H1 (cell line): ENCODE measurements around the gene HEXIM1. TPM values are rescaled to one million over a fixed set of nuclear protein-coding genes. Genes with fewer than 3 reads are reported as not detected.

Source experiments
- BCL11A ChIP-seq, 2 experiments: IDR thresholded peaks; one replicate each; pipeline ENCODE4 v1.6.1; 2011; ENCODE audit warnings: low read depth in 2 of 2, low read length in 2 of 2, mild to moderate bottlenecking in 2 of 2
- CHD7 ChIP-seq: fragments of 300-600 bp; sonication (generic); IDR thresholded peaks from 2 replicates; pipeline ENCODE4 v1.7.1; 2012; ENCODE audit warnings: low read length, moderate library complexity, mild to moderate bottlenecking, inconsistent platforms; ENCODE audit not compliant: insufficient replicate concordance
- CREB1 ChIP-seq: IDR thresholded peaks from 2 replicates; pipeline ENCODE4 v1.6.1; 2012; ENCODE audit warnings: inconsistent platforms
- KDM4A ChIP-seq: IDR thresholded peaks from one replicate; pipeline ENCODE4 v1.7.1; 2012; ENCODE audit warnings: low read depth, mild to moderate bottlenecking, moderate library complexity, low read length, inconsistent platforms; ENCODE audit not compliant: severe bottlenecking
- RFX5 ChIP-seq: IDR thresholded peaks from 2 replicates; pipeline ENCODE4 v1.6.1; 2011; ENCODE audit warnings: low read depth, low read length, improper control_type of control experiment, borderline replicate concordance
- SUZ12 ChIP-seq: fragments of 200-600 bp; sonication (generic); IDR thresholded peaks from 2 replicates; pipeline ENCODE4 v1.6.1; 2012; ENCODE audit warnings: mild to moderate bottlenecking, inconsistent platforms, low read length, moderate library complexity, mixed read lengths
- TCF12 ChIP-seq: IDR thresholded peaks from 2 replicates; pipeline ENCODE4 v1.6.1; 2011; ENCODE audit warnings: low read depth, mild to moderate bottlenecking, low read length
- polyA plus RNA-seq, 7 experiments: library from polyadenylated mRNA; depleted of rRNA in 3 of 7; stranded (reverse) in 5 of 7; unstranded in 2 of 7; fragments of >200 nt in 5 of 7; fragments of 200-250 nt in 2 of 7; gene quantifications; 1 replicate in 5 of 7; 2 replicates in 1 of 7; 4 replicates in 1 of 7; pipeline versions ENCODE4 v1.2.1 to v1.2.3, GENCODE V29; 2011 to 2013; ENCODE audit warnings: missing spikeins in 2 of 7, mixed read lengths in 2 of 7
- total RNA-seq: library from RNA; stranded (reverse); fragmentation: NEBNext Ultra II Directional; extraction: Animal tissue kit (Norgen Biotek cat#: 25700); gene quantifications from 2 replicates; pipeline ENCODE4 v1.2.1, GENCODE V29; 2021
- TF ChIP-seq, protein P1 (sequence below): IDR thresholded peaks from 2 replicates; pipeline ENCODE4 v1.6.1; 2012; ENCODE audit warnings: inconsistent platforms
- TF ChIP-seq, protein P2 (sequence below): IDR thresholded peaks from 2 replicates; pipeline ENCODE4 v1.6.1; 2011; ENCODE audit warnings: low read depth, mild to moderate bottlenecking, low read length; ENCODE audit not compliant: insufficient read depth

Gene HEXIM1
- total and polyA plus RNA-seq, 2 of the 8 experiments (the other 6 are each of a cell fraction or from before 2014, with no cell fraction given), result 9.1 to 38.3 TPM

DNA sequence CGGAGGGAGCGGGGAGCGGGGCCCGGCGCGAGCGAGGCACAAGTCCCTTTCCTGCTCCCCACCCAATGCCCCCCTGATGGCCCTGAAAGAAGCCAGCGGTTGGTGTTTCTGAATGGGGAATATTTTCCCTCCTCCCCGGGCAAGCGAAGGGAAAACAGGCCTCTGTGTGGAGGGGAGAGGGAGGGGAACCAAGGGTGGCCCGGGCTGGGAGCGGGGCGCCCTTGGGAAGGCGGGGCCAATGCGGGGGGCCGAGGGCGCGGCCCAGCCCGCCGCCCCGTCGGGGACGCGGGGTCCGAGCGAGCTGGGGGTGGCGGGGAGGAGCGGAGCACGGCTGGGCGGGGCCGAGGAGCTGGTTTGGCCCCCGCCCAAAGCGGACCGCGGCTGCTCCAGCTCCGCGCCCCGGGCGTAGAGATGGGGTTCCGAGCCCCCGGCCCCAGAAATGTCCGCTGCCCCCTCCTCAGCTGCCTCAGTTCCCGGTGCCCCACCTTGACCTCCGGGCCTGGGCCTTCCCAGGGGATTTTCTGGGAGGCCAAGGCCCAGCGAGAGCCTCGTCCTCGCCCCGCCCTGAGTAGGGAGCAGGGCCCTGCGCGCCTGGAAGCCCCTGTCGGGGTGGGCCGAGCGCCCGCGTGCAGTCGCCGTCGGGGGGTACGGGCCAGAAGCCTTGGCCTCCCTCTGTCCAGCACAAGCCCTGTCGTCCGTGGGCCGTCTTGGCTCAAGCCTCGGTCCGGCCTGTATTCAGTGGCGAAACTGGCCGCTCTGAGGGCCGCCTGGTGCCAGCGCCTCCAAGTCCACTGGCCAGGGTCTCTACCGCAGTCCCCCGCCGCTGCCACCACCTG is 3.9 kb upstream of the HEXIM1 start (continued):
- TF ChIP-seq BCL11A (IDR thresholded peaks at IDR 0.05; ENCODE audit: low read depth in 2 of 2, low read length in 2 of 2) (no peak), SUZ12 (no peak), CREB1 (no peak), TCF12 (no peak), CHD7 (no peak), KDM4A (peak; percentile 68), RFX5 (no peak)
- TF ChIP-seq, protein P1, sequence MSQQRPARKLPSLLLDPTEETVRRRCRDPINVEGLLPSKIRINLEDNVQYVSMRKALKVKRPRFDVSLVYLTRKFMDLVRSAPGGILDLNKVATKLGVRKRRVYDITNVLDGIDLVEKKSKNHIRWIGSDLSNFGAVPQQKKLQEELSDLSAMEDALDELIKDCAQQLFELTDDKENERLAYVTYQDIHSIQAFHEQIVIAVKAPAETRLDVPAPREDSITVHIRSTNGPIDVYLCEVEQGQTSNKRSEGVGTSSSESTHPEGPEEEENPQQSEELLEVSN, result no peak
- TF ChIP-seq, protein P2, sequence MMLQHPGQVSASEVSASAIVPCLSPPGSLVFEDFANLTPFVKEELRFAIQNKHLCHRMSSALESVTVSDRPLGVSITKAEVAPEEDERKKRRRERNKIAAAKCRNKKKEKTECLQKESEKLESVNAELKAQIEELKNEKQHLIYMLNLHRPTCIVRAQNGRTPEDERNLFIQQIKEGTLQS, result no peak
